Measurements from ENCODE around the gene TNPO1. TPM values are rescaled to one million over a fixed set of nuclear protein-coding genes. Genes with fewer than 3 reads are reported as not detected.

The TNPO1 gene
- total and polyA plus RNA-seq, 9 of the 15 experiments (the other 6 are each of a cell fraction or from before 2014, with no cell fraction given): 20.8 to 176 (median 97.9) TPM

GRCh38 chr5:72955143-72955767 lies 138.8 kb downstream of the TNPO1 start (continued):
- no peak for TF ChIP-seq CBX1 (IDR thresholded peaks at IDR 0.05; ENCODE audit: low read depth)
- no peak for TF ChIP-seq AFF1 (IDR thresholded peaks at IDR 0.05; ENCODE audit: low read depth in 1 of 2, partially characterized antibody in 2 of 2)
- TF ChIP-seq ZC3H11A (IDR thresholded peaks at IDR 0.05; ENCODE audit: low read depth, low read length): no peak
- no peak for TF ChIP-seq NCOR1 (IDR thresholded peaks at IDR 0.05)
- TF ChIP-seq E4F1 (CRISPR knock-in tag; IDR thresholded peaks at IDR 0.05; ENCODE audit: borderline replicate concordance): no peak
- TF ChIP-seq ZNF3 (CRISPR knock-in tag; IDR thresholded peaks at IDR 0.05): no peak
- no peak for TF ChIP-seq HEY1 (CRISPR knock-in tag; IDR thresholded peaks at IDR 0.05; ENCODE audit: borderline replicate concordance)
- 0 out of 2 replicates have a peak, but pooled peaks have one; percentile 35 for TF ChIP-seq NKRF (IDR thresholded peaks at IDR 0.05; ENCODE audit: borderline replicate concordance)
- peak; percentile 90 for TF ChIP-seq NR2C1 (IDR thresholded peaks at IDR 0.05)
- TF ChIP-seq NR2C1 (tag; IDR thresholded peaks at IDR 0.05): peak; percentile 93
- no peak for TF ChIP-seq USF1 (CRISPR knock-in tag; IDR thresholded peaks at IDR 0.05)
- TF ChIP-seq ZKSCAN1 (IDR thresholded peaks at IDR 0.05; ENCODE audit: low read depth, low read length): no peak
- TF ChIP-seq MTA3 (IDR thresholded peaks at IDR 0.05; ENCODE audit: borderline replicate concordance): no peak
- no peak for TF ChIP-seq USF2 (CRISPR knock-in tag; IDR thresholded peaks at IDR 0.05)
- 0 out of 2 replicates have a peak, but pooled peaks have one; percentile 36 for TF ChIP-seq BRD4 (IDR thresholded peaks at IDR 0.05)
- peak; percentile 53 for TF ChIP-seq PHF8 (IDR thresholded peaks at IDR 0.05; ENCODE audit: borderline replicate concordance, low read length)
- TF ChIP-seq NR2C2 (CRISPR knock-in tag; IDR thresholded peaks at IDR 0.05): peak; percentile 69; the same call in 1 of the 2 replicates
- peak; percentile 98 for TF ChIP-seq NR2C2 (tag; IDR thresholded peaks at IDR 0.05)
